HL-60 (cell line): ENCODE data around the gene PHIP.

Source experiments
- DNase-seq, 2 experiments: peaks; one replicate each; pipeline ENCODE4 v3.0.0-alpha.2; 2010 to 2020; ENCODE audit warnings: low read depth in 1 of 2, low spot score in 1 of 2
- H3K27ac ChIP-seq: fragments of 250-450 bp; sonication (Bioruptor Pico); replicated peaks from 2 replicates; pipeline ENCODE4 v1.5.1; 2020; ENCODE audit warnings: mild to moderate bottlenecking, moderate library complexity
- H3K27me3 ChIP-seq: fragments of 250-450 bp; sonication (Bioruptor Pico); 2 replicates; pipeline ENCODE4 v1.5.1; 2021; ENCODE audit warnings: mild to moderate bottlenecking, moderate library complexity; ENCODE audit not compliant: insufficient read depth, poor library complexity, severe bottlenecking
- H3K4me3 ChIP-seq: replicated peaks from 2 replicates; pipeline ENCODE4 v1.5.1; 2011; ENCODE audit warnings: mild to moderate bottlenecking, control low read depth, low read length; ENCODE audit not compliant: insufficient read depth
- GABPA ChIP-seq: IDR thresholded peaks from 2 replicates; pipeline ENCODE4 v1.6.1; 2012; ENCODE audit warnings: low read depth
- POLR2AphosphoS5 ChIP-seq: IDR thresholded peaks from 2 replicates; pipeline ENCODE4 v1.6.1; 2012; ENCODE audit warnings: low read depth
- SPI1 ChIP-seq: IDR thresholded peaks from 2 replicates; pipeline ENCODE4 v1.6.1; 2012; ENCODE audit warnings: low read depth, mild to moderate bottlenecking, borderline replicate concordance
- TF ChIP-seq, protein P1 (sequence below): IDR thresholded peaks from 2 replicates; pipeline ENCODE4 v1.6.1; 2012; ENCODE audit warnings: low read depth; ENCODE audit not compliant: insufficient replicate concordance
- TF ChIP-seq, protein P2 (sequence below): IDR thresholded peaks from one replicate; pipeline ENCODE4 v1.5.1; 2011; ENCODE audit warnings: low read length, control low read depth, inconsistent platforms; ENCODE audit not compliant: insufficient read depth

Gene PHIP

DNA sequence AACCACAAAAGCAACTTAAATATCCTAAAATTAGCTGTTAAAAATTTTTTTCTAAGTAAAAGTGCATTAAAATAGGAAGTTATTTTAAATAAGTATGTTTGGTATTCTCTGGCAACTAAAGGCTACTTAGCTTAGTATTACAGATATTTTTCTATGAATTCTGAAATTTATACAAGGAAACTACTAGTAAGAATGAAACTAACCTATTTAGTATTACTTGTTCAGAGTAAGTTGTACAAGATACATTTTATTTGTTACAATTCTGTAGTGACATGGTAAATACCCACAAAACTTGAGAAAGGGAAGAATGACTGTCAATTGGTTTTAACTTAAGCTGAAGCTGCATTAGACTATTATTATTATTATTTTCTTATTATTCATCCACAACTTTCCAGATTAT lies 6.5 kb downstream of the PHIP start:
- no peak for DNase-seq
- no peaks in the 10 kb centered on the region for H3K27me3 ChIP-seq
- H3K27ac ChIP-seq: no peak overlapping the region
- H3K4me3 ChIP-seq: no peak overlapping the region
- TF ChIP-seq, protein P1, sequence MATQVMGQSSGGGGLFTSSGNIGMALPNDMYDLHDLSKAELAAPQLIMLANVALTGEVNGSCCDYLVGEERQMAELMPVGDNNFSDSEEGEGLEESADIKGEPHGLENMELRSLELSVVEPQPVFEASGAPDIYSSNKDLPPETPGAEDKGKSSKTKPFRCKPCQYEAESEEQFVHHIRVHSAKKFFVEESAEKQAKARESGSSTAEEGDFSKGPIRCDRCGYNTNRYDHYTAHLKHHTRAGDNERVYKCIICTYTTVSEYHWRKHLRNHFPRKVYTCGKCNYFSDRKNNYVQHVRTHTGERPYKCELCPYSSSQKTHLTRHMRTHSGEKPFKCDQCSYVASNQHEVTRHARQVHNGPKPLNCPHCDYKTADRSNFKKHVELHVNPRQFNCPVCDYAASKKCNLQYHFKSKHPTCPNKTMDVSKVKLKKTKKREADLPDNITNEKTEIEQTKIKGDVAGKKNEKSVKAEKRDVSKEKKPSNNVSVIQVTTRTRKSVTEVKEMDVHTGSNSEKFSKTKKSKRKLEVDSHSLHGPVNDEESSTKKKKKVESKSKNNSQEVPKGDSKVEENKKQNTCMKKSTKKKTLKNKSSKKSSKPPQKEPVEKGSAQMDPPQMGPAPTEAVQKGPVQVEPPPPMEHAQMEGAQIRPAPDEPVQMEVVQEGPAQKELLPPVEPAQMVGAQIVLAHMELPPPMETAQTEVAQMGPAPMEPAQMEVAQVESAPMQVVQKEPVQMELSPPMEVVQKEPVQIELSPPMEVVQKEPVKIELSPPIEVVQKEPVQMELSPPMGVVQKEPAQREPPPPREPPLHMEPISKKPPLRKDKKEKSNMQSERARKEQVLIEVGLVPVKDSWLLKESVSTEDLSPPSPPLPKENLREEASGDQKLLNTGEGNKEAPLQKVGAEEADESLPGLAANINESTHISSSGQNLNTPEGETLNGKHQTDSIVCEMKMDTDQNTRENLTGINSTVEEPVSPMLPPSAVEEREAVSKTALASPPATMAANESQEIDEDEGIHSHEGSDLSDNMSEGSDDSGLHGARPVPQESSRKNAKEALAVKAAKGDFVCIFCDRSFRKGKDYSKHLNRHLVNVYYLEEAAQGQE: no peak
- no peak for TF ChIP-seq POLR2AphosphoS5
- no peak for TF ChIP-seq GABPA
- TF ChIP-seq, protein P2, sequence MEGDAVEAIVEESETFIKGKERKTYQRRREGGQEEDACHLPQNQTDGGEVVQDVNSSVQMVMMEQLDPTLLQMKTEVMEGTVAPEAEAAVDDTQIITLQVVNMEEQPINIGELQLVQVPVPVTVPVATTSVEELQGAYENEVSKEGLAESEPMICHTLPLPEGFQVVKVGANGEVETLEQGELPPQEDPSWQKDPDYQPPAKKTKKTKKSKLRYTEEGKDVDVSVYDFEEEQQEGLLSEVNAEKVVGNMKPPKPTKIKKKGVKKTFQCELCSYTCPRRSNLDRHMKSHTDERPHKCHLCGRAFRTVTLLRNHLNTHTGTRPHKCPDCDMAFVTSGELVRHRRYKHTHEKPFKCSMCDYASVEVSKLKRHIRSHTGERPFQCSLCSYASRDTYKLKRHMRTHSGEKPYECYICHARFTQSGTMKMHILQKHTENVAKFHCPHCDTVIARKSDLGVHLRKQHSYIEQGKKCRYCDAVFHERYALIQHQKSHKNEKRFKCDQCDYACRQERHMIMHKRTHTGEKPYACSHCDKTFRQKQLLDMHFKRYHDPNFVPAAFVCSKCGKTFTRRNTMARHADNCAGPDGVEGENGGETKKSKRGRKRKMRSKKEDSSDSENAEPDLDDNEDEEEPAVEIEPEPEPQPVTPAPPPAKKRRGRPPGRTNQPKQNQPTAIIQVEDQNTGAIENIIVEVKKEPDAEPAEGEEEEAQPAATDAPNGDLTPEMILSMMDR: no peak
- TF ChIP-seq SPI1: no peak

- no peak for TF ChIP-seq SPI1
- TF ChIP-seq, protein P1: no peak
- TF ChIP-seq GABPA: no peak
- no peak for TF ChIP-seq POLR2AphosphoS5
- TF ChIP-seq, protein P2: no peak
- Histone ChIP-seq H3K4me3 (no peak overlapping the region), H3K27ac (no peak overlapping the region), H3K27me3 (no peaks in the 10 kb centered on the region)
- DNase-seq: no peak
These were observed 7.7 kb downstream of the PHIP start for GRCh38 chr6:79070206-79070825.

GRCh38 chr6:79066828-79067227 lies 11.2 kb downstream of the PHIP start:
- H3K4me3 ChIP-seq: no peak overlapping the region
- no peaks in the 10 kb centered on the region for H3K27me3 ChIP-seq
- H3K27ac ChIP-seq: no peak overlapping the region
- no peak for DNase-seq
- TF ChIP-seq SPI1: no peak
- no peak for TF ChIP-seq GABPA
- TF ChIP-seq, protein P1: no peak
- no peak for TF ChIP-seq POLR2AphosphoS5
- TF ChIP-seq, protein P2: no peak
